Stomach (tissue), 4 donors: ENCODE data around the gene SPTAN1.

Experiments used
- EP300 ChIP-seq: sonication (generic); formaldehyde crosslinking; IDR thresholded peaks from one replicate; pipeline ENCODE4 v1.6.1; 2017; ENCODE audit warnings: antibody characterized with exemption
- POLR2A ChIP-seq, 4 donors: fragments of 450-650 bp; IDR thresholded peaks; one replicate each; pipeline ENCODE4 v1.6.1; 2016; ENCODE audit warnings: antibody characterized with exemption in 4 of 4, control low read depth in 2 of 4, mild to moderate bottlenecking in 1 of 4, moderate library complexity in 1 of 4
- POLR2AphosphoS5 ChIP-seq, 3 donors: sonication (generic); formaldehyde crosslinking; IDR thresholded peaks; one replicate each; pipeline ENCODE4 v1.6.1; 2016; ENCODE audit warnings: antibody characterized with exemption in 3 of 3
- TF ChIP-seq, protein P1 (sequence below), 7 experiments: fragments of 450-650 bp in 4 of 7; fragments of 200-600 bp in 3 of 7; sonication (generic) in 3 of 7; IDR thresholded peaks; one replicate each; pipeline ENCODE4 v1.5.1; 2016 to 2019; ENCODE audit warnings: antibody characterized with exemption in 7 of 7, control low read depth in 2 of 7, mild to moderate bottlenecking in 1 of 7

GRCh38 chr9:128550770-128551656 is 1.4 kb upstream of the SPTAN1 start:
- TF ChIP-seq, protein P1, sequence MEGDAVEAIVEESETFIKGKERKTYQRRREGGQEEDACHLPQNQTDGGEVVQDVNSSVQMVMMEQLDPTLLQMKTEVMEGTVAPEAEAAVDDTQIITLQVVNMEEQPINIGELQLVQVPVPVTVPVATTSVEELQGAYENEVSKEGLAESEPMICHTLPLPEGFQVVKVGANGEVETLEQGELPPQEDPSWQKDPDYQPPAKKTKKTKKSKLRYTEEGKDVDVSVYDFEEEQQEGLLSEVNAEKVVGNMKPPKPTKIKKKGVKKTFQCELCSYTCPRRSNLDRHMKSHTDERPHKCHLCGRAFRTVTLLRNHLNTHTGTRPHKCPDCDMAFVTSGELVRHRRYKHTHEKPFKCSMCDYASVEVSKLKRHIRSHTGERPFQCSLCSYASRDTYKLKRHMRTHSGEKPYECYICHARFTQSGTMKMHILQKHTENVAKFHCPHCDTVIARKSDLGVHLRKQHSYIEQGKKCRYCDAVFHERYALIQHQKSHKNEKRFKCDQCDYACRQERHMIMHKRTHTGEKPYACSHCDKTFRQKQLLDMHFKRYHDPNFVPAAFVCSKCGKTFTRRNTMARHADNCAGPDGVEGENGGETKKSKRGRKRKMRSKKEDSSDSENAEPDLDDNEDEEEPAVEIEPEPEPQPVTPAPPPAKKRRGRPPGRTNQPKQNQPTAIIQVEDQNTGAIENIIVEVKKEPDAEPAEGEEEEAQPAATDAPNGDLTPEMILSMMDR (IDR thresholded peaks at IDR 0.05): no peak
- TF ChIP-seq EP300 (no peak), POLR2A (IDR thresholded peaks at IDR 0.05) (no peak), POLR2AphosphoS5 (IDR thresholded peaks at IDR 0.05) (no peak)
